CD4-positive, alpha-beta T cell treated with Interleukin-10 for 1 hour (primary cell): ENCODE data around the gene PSG7.
"Not testable (repeated sequence)": the region's sequence is repeated elsewhere in the genome, so short reads cannot be mapped to it uniquely, and the experiment has no call there.

ENCODE experiments used
- DNase-seq: peaks from one replicate; pipeline ENCODE4 v3.0.0-alpha.2; 2020

The PSG7 gene

DNA sequence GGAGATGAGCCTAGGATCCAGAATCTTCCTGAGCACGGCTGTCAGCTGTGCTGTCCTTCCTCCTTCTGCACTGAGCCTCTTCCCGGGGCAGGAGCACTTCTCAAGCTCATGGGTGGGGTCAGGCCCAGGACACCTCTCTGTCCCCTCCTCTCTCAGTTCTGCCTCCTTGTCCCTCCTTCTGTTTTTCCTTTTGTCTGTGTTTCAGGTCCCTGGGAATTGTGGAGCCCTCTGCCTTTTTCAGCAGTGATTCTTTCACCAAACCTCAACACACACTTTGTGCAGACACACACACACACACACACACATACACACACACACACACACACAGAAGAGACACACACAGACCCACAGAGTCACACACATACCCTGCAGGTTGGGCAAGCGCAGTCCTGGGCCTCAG lies at the start of gene PSG7:
Gene PSG7, minus strand, starts transcription at position 101 of the 400 bp plus-strand sequence. CDS start 131 bp downstream, outside the sequence.
- not testable (repeated sequence) for DNase-seq

DNA sequence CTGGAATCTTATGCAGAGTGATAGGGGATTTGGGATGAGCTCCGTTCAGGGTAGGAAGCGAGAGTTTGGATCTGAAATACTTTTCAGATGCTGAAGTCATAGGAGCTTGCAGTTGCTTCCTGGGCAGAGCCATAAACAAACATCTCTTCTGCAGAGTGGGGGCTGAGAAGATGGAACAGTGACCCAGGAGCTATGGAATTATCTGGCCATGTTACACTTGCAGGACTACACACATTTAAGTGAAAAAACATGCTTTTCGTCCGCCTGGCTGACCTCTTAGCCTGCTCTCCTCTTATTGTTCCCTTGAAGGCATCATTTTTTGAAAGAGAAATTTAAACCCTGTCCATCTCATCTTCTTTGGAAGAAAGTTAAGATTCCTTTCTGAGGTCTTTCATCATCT lies 48.6 kb upstream of the PSG7 start:
- DNase-seq: no peak

DNA sequence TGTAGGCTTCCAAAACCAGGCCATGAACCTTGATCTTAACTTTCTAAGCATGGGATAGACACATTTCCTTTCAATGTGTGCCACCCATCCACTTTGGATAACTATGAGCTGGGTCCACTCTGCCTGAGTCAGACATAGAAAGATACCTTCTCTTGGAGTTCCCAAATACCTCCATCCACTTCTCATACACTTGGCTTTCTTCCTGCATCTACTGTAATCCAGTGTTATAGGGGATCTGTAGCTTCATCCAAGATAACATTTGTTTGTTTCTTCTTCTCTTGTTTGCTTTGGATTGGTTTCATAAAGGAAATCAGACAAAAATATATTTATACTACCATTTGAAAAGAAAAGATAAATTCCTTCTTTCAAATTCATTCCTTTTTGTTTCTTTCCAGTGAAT lies 45.1 kb upstream of the PSG7 start:
- not testable (repeated sequence) for DNase-seq

DNA sequence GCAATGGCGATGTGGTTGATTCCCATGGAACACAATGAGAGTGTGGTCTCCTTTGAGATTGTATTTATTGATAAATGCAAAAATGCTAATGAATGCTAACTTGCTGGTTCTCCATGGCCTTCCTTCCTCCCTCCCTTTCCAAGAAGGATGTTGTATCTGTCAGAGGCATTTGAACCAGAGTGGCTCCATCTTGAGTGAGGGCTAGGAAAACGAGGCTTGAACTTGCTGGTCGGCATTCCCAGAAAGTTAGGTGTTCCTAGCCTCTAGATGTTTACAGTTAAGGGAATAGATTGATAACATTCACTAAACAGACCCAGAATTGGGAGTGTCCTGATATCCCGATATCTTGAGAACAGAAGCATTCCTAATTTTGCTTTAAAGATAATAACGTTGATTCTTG lies 34.4 kb upstream of the PSG7 start:
- not testable (repeated sequence) for DNase-seq

DNA sequence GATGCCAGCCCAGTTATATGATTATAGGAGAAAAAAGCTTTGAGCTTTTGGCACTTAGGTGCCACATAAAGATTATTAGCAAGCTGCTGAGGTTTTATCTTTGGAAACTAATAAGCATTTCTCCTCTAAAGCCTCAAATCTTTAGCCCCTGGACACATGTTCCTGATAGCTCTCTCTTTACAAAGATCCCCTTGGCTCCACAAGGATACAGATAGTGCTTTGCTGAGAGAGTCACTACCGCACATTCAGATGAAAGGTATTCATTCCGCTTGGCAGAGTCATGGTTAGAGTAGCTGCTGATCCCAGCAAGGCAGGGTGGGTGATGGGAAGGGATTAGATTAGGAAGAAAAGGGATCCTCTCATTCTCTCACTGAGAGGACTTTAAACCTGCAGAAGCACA lies 28.2 kb upstream of the PSG7 start:
- no peak for DNase-seq

DNA sequence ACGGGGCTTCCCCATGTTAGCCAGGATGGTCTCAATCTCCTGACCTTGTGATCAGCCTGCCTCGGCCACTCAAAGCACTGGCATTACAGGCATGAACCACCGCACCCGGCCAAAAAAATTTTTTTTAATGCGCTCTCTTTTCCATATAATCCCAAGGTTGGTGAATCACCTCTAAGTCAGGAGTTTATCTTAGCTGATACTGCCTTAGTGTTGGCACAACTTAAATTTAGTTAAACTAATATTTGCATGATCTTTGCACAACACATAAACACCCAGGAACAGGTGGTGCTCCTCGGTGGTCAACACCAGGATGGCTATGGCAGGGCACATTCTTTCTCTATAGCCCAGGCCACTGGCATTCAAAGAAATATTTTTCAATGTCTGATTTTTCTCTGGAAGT lies 24.1 kb upstream of the PSG7 start:
- DNase-seq: no peak

DNA sequence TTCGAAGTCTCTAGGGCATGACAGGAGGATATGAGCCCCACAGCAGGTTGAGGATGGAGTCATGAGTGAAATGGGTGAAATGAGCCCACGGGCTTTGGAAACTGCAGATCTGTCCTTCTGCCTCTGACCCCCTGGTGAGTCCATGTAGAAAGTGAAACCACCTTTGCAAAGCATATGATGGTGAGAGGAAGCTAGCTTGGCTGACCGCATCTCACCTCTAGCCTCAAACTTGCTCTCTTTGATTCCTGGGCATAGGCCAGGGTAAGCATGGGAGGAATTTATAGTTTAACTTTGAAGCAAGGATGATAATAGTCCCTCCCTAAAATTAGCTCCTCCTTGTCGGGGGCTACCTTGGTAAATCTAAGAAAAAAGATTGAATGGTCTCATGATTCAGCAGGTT lies 15.1 kb upstream of the PSG7 start:
- not testable (repeated sequence) for DNase-seq

DNA sequence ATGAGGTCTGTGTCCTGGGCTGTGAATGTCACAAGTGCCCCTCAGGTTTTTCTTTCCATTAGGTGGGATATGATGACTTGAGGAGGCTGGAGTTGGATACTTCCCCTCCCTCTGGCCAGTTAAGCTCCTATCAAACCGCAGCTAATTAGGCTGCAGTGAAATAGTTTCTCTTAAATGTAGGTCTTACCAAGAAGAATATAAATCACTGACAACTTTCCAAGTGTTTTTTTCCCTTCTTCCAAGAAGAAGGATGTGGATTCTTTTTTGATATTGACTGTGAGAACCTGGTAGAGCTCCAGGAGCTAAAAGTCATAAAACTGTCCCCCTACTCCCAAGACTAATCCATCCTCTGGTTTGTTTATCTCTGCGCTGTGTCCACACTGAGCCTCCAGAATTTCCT lies 14.5 kb upstream of the PSG7 start:
- not testable (repeated sequence) for DNase-seq

DNA sequence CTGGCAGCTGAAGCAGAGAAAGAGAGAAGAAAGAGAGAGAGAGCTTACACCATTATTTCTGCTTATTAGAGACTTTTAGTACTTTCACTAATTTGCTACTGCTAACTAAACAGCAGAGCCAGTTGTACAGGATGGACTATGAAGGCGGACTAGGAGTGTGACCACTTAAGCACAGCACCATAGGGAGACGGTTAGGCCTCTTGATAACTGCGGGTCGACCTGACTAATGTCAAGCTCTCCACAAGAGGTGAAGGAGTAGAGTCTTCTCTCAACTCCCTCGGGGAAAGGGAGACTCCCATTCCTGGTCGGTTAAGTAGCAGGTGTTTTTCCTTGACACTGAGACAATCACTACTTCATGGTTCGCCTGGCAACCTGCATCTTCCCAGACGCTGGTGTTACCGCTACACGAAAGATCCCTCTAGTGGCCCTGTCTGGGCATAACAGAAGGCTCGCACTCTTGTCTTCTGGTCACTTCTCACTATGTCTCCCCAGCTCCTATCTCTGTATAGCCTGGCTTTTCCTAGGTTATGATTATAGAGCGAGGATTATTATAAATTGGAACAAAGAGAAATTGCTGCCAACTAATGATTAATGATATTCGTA lies 5.3 kb upstream of the PSG7 start:
- DNase-seq: no peak

DNA sequence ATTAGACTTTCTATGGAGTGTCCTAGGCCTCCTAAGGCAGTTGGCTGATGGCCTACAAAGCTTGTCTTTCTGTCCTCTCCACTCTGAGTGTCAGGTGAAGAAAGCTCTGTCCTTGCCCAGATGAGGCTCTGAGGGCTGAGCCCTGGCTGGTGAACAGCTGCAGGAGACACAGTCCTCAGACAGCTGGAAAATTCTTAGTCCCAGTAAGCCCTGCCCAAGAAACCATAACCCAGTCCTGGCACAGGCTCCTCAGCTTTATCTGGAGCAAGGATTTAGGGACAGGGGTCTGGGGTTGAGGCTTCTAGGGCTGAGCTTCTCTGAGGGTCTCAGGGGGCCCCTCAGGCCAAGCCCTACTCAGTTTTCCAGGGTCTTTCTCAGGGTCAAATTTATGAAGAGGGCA lies 2.3 kb downstream of the PSG7 start:
- not testable (repeated sequence) for DNase-seq

DNA sequence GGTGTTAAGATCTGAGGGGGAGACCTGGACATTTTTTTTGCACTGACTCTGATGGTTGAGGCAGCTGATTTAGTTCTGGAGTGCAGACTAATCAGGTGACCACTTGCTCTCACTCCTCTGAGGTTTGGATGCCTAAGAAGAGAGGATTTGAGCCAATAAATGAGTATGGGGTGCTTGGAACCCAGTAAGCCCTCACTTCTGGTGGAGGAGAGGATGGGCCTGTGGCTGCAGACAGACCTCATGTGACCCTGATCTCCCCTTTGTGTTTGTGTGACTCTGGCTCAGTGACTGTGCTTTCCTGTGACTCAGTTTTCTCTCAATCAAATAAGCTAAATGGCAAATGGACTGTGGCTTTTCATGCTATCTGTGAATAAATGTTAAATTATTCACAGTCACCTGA lies 2.8 kb downstream of the PSG7 start:
- not testable (repeated sequence) for DNase-seq

DNA sequence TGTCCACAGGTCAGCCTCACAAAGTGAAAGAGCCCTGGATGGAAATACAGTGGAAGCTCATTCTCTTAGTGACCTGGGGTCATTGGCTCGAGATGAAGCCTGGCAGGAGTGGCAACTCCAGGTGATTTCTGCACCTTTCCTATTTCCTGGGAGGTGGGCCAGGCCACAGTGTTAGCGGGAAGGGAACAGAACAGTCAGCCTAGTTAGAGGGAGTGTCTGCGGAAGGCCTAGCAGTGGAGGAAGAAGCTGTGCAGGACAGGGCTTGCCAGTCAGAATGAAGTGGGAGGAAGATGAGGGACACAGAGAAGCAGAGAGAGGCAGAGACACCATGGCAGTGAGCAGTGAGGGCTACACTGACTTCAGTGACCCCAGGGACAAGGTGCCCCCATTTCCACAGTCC lies 3.6 kb downstream of the PSG7 start:
- not testable (repeated sequence) for DNase-seq

DNA sequence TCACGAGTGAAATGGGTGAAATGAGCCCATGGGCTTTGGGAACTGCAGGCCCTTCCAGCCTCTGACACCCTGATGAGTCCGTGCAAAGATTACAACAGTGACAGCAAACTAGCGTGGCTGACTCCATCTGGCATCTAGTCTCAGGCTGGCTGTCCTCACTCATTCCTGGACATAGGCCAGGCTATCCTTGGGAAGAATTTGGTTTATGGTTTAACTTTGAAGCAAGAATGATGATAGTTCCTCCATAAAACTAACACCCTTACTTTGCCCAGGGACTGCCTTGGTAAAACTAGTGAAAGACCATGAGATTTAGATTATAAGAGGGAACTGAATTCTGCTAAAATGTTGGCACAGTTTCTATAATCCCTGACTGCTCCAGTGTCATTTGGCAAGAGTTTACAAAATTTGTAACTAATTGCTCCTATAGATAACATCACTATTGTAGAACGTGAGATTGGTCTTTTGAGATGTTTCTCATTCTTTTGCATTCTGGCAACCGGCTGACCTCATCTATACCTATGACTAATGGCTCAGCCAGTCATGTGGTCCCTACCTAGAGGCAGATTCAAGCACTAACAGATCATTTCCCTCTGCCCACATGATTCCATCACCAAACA lies 4.4 kb downstream of the PSG7 start:
- not testable (repeated sequence) for DNase-seq

DNA sequence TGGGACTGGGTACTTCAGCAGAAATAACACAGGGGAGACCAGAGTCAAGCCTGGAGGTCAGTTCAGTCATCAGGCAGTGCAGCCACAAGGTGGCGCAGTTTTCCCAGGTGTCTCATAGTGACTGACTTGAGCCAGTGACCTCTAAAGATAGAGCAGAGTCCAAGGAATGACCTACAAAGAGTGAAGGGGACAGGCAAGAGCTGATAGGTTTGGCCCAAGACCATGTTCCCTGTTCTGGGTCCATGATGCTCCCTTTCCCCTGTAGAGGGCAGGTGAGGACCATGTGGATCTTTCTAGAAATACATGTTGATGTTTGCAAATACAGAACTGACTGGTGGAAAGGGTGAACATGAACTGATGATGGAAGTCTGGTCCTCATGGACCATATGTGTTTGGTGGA lies 6.8 kb downstream of the PSG7 start:
- not testable (repeated sequence) for DNase-seq

DNA sequence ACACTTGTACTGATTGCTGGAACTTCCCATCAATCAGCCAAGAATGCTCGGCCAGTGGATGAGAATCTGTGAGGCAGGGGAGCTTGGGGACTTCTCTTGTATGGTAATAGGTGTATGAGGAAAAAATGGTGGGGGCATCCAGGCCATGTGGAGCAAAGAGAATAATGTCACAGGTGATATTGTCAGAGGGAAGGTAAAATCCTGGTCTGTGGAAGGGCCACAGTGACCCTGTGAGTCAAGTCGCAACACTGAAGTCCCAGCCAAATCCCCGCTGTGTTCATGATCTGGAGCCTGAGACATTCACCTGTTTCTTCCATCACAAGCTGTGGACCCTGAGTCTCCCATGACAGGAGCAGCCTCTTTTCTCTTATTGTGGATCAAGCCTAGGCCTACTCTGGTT lies 8.1 kb downstream of the PSG7 start:
- DNase-seq: no peak

DNA sequence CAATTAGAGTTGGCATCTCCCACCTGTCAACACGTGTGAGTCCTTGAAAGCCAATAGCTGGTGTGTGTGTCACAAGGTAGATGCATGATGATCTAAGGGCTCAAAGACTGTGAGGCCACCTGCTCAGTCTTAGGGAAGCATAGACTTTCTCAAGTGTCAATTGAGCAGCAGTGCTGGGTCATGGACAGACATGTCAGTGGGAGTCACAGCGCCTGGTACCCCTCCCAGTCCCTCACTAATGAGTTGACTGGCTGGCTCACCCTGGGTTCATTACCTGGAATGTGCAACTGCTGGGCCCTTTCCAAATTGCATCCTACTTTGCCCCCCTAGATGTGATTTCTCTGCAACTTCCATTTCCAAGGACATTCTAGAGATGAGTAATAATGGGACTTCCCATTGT lies 10.2 kb downstream of the PSG7 start:
- DNase-seq: no peak

DNA sequence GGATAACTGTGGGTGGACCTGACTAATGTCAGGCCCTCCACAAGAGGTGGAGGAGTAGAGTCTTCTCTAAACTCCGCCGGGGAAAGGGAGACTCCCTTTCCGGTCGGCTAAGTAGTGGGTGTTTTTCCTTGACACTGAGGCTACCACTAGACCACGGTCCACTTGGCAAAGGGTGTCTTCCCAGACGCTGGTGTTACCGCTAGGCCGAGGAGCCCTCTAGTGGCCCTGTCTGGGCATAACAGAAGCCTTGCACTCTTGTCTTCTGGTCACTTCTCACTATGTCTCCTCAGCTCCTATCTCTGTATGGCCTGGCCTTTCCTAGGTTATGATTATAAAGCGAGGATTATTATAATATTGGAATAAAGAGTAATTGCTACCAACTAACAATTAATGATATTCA lies 13.9 kb downstream of the PSG7 start:
- peak; percentile 5 for DNase-seq

DNA sequence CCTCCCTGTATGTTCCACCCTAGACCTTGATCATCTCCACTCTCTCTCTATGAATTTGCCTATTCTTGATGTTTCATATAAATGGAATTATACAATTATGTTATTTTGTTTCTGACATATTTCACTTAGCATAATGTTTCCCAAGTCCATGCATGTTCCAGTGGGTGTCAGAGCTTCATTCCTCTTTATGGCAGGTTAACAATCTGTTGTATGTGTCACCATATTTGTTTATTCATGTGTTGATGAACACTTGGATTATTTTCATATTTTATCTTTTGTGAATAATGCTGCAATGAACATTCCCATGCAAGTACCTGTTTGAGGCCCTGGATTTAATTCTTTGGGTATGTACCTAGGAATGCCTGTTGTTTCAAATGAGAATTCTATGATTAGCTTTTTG lies 16.0 kb downstream of the PSG7 start:
- not testable (repeated sequence) for DNase-seq

DNA sequence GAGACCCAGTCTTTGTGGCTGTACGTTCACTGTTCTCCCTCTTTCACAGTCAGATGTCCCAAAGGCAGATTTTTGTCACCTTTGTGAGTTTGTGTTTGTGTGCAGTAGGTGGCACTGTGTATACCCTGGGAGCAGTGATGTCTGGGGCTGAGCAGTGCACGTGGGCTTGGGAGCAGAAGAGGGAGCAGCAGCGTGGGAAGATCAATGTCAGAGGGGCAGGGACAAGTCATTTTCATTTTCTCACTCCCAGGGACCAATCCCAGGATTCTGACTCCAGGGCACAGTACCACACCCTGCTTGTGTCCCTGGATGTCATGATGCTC lies 17.3 kb downstream of the PSG7 start:
- DNase-seq: no peak

DNA sequence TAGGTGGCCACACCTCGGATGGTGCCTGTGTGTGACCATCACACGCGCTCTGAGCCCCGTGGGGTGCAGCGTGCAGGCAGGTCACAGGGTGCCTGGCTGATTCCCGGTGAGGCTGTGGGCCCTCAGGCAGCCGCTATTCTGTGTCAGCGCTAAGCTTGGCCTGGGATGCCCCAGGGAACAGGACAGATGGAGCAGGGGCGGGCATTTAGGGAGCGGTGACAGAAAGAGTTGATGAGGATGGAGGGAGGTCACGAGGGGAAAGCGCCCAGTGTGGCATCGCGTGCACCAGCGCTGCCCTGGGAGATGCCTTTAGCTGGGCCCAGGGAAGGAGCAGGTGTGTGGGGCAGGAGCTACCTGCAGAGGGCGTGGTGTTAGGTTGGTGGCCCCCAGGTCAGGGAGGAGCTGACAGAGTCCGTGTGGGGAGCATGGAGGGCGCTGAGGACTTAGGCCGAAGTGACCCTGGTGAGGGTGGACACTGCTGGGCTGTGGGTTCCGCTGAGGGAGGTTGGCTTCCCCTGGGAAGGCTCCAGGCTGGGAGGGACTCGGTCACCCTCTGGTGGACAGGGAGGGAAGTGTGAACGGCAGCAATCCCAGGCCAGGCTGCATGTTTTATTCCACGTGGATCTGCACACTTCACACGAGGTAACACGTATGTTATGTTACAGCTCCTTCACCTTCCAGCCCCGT lies 17.8 kb downstream of the PSG7 start:
- DNase-seq: not testable (repeated sequence)

DNA sequence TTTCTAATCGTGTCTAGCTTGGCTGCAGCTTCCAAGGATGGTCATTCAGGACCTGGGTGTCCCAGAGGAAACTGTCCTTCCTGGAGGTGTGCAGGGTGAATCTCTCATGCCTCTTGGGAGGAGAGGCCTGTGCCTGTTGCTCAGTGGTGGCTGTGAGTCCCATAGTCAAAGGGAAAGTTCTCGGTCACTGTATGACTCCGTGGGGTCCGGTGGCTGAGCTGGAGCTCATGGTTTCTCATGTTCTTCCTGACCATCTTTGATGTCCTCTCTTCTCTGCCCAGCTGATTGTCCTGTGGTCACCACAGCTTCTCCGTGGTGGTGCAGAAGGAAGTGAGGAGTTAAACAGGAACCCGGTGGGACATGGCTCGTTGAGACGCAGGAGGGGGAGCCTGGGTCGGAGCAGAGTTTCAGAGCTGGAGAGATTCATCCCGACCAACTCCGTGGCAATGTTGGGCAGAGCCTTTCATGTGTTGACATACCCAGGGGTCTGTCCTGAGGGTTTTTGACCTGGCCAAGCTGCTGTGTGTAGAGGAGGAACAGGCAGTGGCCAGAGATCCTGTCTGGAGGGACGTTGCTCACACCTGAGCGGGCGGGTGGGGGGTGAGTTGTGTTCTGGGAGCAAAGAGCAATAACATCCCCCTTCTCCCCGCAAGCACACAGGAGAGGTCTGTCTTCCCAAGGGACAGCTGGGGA lies 18.5 kb downstream of the PSG7 start:
- not testable (repeated sequence) for DNase-seq

DNA sequence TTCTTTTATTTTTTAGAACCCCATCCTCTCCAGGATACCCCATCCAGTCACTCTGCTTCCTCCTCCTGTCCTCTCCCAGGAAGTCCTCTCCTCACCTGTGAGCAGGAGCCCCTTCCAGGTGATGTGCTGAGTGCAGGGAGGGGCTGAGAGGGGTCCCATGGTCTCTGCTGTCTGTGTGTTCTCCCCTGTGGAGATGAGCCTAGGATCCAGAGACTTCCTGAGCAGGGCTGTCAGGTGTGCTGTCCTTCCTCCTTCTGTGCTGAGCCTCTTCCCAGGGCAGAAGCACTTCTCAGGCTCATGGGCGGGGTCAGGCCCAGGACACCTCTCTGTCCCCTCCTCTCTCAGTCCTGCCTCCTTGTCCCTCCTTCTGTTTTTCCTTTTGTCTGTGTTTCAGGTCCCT lies 19.4 kb downstream of the PSG7 start, which contains the start of gene PSG6:
Gene PSG6, minus strand, starts transcription at position 261 of the 400 bp plus-strand sequence. Its CDS starts 102 bp downstream, at position 159.
- DNase-seq: not testable (repeated sequence)

DNA sequence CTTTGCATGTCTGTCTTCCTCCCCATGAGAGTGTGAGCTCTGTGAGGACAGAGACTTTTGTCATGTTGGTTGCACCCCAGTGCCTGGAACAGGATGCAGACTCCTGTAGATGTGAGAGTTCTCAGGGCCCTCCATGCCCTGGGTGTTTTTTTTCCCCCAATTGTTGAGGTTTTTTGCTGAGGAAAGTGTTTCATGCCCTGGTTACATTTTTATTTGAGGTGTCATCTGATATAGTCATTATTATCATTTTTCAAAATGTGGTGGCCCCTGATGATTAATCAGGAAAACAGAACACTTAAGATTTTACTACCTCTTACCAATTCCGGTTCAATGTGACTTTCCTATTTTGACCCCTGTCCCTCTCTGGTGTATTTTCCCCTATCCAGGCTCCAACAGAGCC lies 20.1 kb downstream of the PSG7 start:
- DNase-seq: not testable (repeated sequence)

DNA sequence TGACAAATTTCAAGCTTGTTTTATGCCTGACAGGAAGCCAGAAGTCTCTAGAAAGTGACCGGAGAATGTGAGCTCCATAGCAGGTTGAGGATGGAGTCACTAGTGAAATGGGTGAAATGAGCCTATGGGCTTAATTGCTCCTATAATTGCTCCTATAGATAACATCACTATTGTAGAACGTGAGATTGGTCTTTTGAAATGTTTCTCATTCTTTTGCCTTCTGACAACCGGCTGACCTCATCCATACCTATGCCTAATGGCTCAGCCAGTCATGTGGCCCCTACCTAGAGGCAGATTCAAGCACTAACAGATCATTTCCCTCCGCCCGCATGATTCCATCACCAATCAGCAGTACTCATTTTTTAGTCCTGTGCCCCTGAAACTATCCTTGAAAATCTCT lies 23.5 kb downstream of the PSG7 start:
- not testable (repeated sequence) for DNase-seq
